Memory B cell (primary cell): ENCODE results near the gene ZSWIM4.
A peak's percentile ranks its signal among the peaks of the same experiment; 100 is the strongest.
"Not testable (repeated sequence)": the region's sequence is repeated elsewhere in the genome, so short reads cannot be mapped to it uniquely, and the experiment has no call there.

ENCODE experiments used
- ATAC-seq: fragments of 150-1000 bp; cut with Tn5 transposase; 2 replicates; pipeline ENCODE4 v1.10.0; 2021; ENCODE audit warnings: low read depth, mild to moderate bottlenecking, moderate library complexity
- DNase-seq, 2 donors: peaks; one replicate each; pipeline ENCODE4 v3.0.0; 2022; ENCODE audit warnings: low spot score in 2 of 2
- H3K27ac Mint-ChIP-seq: one replicate; pipeline ENCODE4 v1.8.0; 2022; ENCODE audit warnings: mild to moderate bottlenecking, moderate library complexity, mixed read lengths
- H3K27me3 Mint-ChIP-seq: one replicate; pipeline ENCODE4 v1.8.0; 2022; ENCODE audit warnings: mixed read lengths
- H3K36me3 Mint-ChIP-seq: one replicate; pipeline ENCODE4 v1.8.0; 2022; ENCODE audit warnings: mild to moderate bottlenecking, mixed read lengths
- H3K4me1 Mint-ChIP-seq: one replicate; pipeline ENCODE4 v1.8.0; 2022; ENCODE audit warnings: mixed read lengths
- H3K4me3 Mint-ChIP-seq: one replicate; pipeline ENCODE4 v1.8.0; 2022; ENCODE audit warnings: mild to moderate bottlenecking, moderate library complexity, mixed read lengths
- H3K9me3 Mint-ChIP-seq: one replicate; pipeline ENCODE4 v1.8.0; 2022; ENCODE audit warnings: mixed read lengths

The ZSWIM4 gene

DNA sequence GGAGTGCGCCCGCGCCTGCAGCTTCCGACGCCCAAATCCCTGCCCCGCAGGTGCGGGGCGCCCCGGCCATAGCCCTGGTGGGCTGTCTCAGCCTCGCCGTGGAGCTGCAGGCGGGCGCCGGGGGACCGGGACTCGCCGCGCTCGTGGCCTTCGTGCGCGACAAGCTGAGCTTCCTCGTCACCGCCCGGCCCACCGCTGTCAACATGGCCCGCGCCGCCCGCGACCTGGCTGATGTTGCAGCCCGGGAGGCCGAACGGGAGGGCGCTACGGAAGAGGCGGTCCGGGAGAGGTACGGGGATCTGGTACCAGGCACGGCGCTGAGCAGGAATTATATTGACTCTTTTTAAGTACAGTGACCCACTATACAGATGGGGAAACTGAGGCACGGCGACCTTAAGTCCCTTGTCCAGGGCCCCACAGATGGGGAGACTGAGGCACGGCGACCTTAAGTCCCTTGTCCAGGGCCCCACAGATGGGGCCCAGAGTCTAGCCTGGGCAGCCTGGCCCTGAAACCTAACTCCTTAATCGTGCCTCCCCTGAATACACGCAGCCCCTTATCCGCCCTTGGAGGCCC is 30.3 kb upstream of the ZSWIM4 start:
- Mint-ChIP-seq H3K4me3 (peak overlapping the region; percentile 86), H3K36me3 (peaks cover 6% of the 10 kb centered on the region), H3K9me3 (no peaks in the 10 kb centered on the region), H3K4me1 (peaks cover 12% of the 10 kb centered on the region), H3K27ac (peak overlapping the region; percentile 85), H3K27me3 (no peaks in the 10 kb centered on the region)
- DNase-seq (peak; percentile 17 to 43), ATAC-seq (peak; percentile 74)

DNA sequence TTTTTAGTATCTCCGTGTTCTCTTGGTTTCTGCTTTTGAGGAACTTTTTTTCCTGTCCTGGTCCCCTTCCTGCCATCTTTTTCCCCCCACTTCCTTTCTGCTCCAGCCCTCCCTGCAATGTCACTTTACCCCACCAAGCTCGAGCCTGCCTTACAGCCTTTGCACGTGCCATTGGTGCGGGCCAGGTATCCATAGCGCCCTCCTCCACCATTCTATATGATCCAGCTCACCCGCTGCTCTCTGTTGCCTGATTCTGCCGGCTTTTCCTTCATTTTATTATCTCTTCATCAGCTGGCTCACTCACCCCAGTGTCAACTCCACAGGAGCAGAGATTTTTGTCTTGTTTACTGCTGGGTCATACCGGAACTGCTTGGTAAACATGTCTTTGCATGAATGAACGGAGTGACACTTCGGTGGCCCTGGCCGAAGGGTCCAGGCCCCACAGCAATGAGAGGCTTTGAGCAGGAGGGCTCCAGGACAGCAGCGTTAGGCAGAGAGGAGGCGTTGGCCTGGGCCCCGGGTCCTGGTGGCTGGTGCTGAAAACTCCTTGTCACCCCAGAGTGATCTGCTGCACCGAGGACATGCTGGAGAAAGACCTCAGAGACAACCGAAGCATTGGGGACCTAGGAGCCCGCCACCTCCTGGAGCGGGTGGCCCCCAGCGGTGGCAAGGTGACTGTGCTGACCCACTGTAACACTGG is 29.7 kb upstream of the ZSWIM4 start:
- Mint-ChIP-seq H3K4me1 (peaks cover 12% of the 10 kb centered on the region), H3K4me3 (peak overlapping the region; percentile 86), H3K36me3 (peaks cover 7% of the 10 kb centered on the region), H3K27me3 (no peaks in the 10 kb centered on the region), H3K27ac (peak overlapping the region; percentile 85), H3K9me3 (no peaks in the 10 kb centered on the region)
- ATAC-seq (no peak), DNase-seq (no peak)

DNA sequence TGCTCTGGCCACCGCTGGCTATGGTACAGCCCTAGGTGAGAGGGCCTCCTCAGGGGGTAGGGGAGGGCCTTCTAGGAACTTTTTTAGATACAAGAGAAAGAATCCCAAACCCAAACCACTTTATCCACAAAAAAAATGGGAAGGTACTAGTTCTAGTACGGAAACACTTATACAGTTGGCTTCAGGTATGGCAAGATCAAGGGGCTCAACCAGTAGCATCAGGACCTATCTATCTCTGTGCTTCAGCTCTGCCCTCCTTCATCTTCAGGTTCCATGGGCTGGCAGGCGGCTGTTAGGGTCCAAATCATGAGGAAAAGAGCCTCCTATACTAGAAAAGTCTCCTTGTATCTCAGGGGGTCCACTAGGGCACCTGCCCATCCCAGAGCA is 29.2 kb upstream of the ZSWIM4 start:
- peak overlapping the region; percentile 85 for H3K27ac Mint-ChIP-seq
- H3K36me3 Mint-ChIP-seq: peaks cover 7% of the 10 kb centered on the region

DNA sequence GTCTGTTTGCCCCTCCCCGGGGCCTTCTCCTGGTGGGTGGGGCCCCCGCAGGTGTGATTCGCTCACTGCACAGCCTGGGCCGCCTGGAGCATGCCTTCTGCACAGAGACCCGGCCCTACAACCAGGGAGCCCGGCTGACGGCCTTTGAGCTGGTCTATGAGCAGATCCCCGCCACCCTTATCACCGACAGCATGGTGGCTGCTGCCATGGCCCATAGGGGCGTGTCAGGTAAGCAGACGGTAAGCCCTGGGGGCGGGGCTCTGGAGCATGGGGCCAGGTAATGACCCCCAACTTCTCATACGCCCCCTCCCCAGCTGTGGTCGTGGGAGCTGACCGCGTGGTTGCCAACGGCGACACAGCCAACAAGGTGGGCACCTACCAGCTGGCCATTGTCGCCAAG is 26.7 kb upstream of the ZSWIM4 start:
- Mint-ChIP-seq H3K9me3 (no peaks in the 10 kb centered on the region), H3K4me1 (peaks cover 12% of the 10 kb centered on the region), H3K27ac (no peak overlapping the region), H3K36me3 (peaks cover 5% of the 10 kb centered on the region), H3K4me3 (no peak overlapping the region), H3K27me3 (no peaks in the 10 kb centered on the region)
- ATAC-seq (no peak), DNase-seq (no peak)

More for the DNA sequence above, 29.2 kb upstream of the ZSWIM4 start:
- no peaks in the 10 kb centered on the region for H3K27me3 Mint-ChIP-seq
- H3K9me3 Mint-ChIP-seq: no peaks in the 10 kb centered on the region
- no peak for DNase-seq
- ATAC-seq: no peak
- H3K4me3 Mint-ChIP-seq: peak overlapping the region; percentile 22
- H3K4me1 Mint-ChIP-seq: peaks cover 12% of the 10 kb centered on the region

DNA sequence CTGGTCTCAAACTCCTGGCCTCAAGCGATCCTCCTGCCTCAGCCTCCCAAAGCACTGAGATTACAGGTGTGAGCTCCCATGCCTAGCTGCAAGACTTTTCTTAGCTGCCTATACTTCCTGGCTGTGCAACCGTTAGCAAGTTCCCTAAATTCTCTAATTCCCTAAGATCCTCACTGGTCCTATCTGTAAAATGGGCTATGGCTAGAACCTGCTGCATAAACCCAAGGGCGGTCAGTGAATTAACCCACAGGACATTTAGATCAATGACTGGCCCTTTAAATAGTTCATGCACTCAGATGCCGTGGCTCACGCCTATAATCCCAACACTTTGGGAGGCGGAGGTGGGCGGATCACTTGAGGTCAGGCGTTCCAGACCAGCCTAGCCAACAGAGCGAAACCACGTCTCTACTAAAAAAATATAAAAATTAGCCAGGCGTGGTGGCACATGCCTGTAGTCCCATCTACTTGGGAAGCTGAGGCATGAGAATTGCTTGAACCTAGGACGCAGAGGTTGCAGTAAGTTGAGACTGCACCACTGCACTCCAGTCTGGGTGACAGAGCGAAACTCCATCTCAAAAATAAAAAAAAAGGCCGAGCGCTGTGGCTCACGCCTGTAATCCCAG is 25.1 kb upstream of the ZSWIM4 start:
- Mint-ChIP-seq H3K27me3 (no peaks in the 10 kb centered on the region), H3K9me3 (no peaks in the 10 kb centered on the region), H3K4me3 (no peak overlapping the region), H3K36me3 (peaks cover 7% of the 10 kb centered on the region), H3K27ac (no peak overlapping the region), H3K4me1 (peaks cover 21% of the 10 kb centered on the region)
- ATAC-seq (no peak), DNase-seq (no peak)

DNA sequence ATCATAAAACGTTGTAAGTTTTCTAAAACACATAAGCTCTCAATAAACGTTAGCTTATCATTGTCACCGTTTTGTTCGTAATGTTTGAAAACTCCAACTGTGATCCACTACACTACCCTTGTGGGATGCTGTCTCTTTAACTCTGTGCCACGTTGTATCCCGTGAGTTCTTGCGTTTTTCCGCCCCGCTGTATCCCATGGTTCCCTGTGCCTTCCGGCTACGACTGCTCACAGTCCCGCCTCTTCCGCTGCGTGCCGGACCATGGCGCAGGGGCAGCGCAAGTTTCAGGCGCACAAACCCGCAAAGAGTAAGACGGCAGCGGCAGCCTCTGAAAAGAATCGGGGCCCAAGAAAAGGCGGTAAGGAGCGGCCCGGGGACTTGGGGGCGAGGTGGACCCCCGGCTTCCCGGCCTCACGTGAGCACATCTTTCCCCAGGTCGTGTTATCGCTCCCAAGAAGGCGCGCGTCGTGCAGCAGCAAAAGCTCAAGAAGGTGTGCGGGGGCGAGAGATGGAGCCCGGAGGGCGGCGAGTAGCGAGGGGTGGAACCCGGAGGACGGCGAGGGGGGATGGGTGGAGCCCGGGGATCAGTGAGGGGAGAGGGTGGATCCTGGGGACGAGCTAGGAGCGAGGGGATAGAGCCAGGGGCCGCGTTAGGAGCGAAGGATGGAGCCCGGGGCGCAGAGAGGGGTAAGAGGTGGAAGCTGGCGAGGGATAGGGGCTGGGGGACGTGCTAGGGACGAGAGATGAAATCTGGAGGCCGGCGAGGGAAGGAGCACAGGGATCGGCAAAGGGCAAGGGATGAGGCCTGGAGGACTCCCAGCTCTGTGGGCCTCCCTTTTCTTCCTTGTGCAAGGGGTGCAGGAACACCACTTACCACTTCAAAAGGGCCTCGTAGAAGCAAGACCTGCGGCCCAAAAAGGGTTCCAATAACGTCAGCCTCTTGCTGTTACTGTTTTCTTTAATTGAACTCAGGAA is 20.7 kb upstream of the ZSWIM4 start, which contains the start of gene C19orf53:
Gene C19orf53 (plus strand): TSS at position 240 of the 975 bp plus-strand sequence. CDS start 22 bp downstream, at position 262.
- DNase-seq (peak; percentile 75 to 77), ATAC-seq (peak; percentile 99)
- H3K27me3 Mint-ChIP-seq: no peaks in the 10 kb centered on the region
- peaks cover 16% of the 10 kb centered on the region for H3K36me3 Mint-ChIP-seq
- H3K27ac Mint-ChIP-seq: peak within 1 kb of the TSS; percentile 93
- peak within 1 kb of the TSS; percentile 98 for H3K4me3 Mint-ChIP-seq
- no peaks in the 10 kb centered on the region for H3K9me3 Mint-ChIP-seq
- H3K4me1 Mint-ChIP-seq: peaks cover 27% of the 10 kb centered on the region

DNA sequence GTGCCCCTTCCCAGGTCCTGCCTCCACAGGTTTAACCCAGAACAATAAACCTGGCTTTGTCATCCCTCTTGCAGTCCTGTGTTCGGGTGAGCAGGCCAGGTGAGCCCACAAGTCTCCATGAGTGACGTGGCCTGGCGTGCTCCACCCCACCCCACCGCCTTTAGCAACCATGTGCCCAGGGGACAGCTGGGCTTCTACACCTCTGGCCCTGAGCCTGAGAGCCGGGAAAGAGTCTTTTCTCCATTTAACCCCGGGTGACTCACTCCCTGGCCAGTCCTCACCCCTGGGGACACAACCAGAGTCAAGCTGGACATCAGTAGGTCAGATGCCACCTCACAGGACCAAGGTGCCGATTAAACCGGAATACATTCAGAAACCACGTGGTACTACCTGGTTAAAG is 16.8 kb upstream of the ZSWIM4 start:
- H3K36me3 Mint-ChIP-seq: peaks cover 11% of the 10 kb centered on the region
- no peaks in the 10 kb centered on the region for H3K27me3 Mint-ChIP-seq
- ATAC-seq (no peak), DNase-seq (no peak)
- H3K4me1 Mint-ChIP-seq: peaks cover 32% of the 10 kb centered on the region
- no peaks in the 10 kb centered on the region for H3K9me3 Mint-ChIP-seq
- H3K4me3 Mint-ChIP-seq: no peak overlapping the region
- no peak overlapping the region for H3K27ac Mint-ChIP-seq

DNA sequence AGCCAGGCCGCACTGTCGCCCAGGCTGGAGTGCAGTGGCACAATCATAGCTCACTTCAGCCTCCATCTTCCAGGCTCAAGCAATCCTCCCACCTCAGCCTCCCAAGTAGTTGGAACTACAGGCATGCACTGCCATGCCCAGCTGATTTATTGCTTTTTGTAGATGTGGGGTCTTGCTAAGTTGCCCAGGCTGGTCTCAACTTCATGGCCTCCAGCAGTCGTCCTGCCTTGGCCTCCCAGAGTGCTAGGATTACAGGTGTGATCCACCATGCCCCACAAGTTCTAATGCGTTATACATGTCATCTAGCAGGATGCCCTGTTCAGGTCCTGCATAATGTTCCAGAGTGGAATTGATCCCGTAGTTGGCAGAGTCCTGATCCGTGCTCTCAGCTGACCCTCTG is 16.4 kb upstream of the ZSWIM4 start:
- Mint-ChIP-seq H3K27ac (no peak overlapping the region), H3K4me3 (no peak overlapping the region), H3K36me3 (peaks cover 11% of the 10 kb centered on the region), H3K4me1 (peaks cover 36% of the 10 kb centered on the region), H3K27me3 (no peaks in the 10 kb centered on the region), H3K9me3 (no peaks in the 10 kb centered on the region)
- DNase-seq (no peak), ATAC-seq (no peak)

DNA sequence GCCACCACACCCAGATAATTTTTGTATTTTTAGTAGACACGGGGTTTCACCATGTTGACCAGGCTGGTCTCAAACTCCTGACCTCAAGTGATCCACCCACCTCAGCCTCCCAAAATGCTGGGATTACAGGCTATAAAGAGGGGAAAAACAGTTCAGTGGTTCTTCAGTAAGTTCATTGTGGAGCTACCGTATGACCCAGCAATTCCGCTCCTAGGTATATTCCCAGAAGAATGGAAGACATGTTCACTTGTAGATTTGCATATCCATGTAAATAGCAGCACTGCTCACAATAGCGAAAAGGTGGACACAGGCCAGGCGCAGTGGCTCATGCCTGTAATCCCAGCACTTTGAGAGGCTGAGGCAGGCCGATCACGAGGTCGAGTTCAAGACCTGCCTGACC is 15.4 kb upstream of the ZSWIM4 start:
- not testable (repeated sequence) for H3K27ac Mint-ChIP-seq, H3K27me3 Mint-ChIP-seq, H3K4me3 Mint-ChIP-seq, H3K36me3 Mint-ChIP-seq, DNase-seq, H3K9me3 Mint-ChIP-seq, ATAC-seq
- peaks cover 30% of the 10 kb centered on the region for H3K4me1 Mint-ChIP-seq

DNA sequence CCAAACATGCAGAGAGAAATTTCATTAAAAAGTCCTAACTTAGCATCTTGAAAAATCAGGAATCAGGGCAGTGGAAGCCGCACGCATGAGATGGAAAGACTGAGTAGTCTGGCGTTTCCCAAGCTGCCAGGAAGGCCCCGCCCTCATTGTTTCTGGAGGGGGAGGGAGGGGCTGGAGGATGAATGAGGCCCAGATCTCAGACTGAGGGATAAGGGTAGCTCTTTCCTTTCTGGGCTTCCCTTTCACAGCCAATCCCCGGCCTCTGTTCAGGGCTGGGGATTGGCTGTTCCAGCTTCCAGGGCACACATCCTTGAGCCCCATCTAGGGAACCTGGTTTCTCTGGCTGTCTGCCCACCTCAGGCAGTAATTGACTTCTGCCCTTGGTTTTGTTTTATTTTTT is 13.7 kb upstream of the ZSWIM4 start:
- ATAC-seq (no peak), DNase-seq (no peak)

DNA sequence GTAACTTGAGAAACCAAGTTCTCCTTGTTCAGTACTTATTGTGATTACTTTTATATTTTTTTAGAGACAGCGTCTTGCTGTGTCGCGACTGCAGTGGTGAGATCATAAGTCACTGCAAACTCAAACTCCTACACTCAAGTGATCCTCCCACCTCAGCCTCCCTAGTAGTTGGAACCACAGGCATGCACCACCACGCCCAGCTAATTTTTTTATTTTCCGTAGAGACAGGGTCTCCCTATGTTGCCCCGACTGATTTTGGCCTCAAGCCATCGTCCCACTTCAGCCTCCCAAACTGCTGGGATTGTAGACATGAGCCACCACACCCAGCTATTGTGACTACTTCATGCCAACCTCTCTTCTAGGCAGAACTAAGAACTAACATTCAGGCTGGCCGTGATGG is 12.7 kb upstream of the ZSWIM4 start:
- H3K4me3 Mint-ChIP-seq: no peak overlapping the region
- H3K9me3 Mint-ChIP-seq: no peaks in the 10 kb centered on the region

More for the DNA sequence above, 13.7 kb upstream of the ZSWIM4 start:
- Mint-ChIP-seq H3K27ac (no peak overlapping the region), H3K36me3 (peaks cover 6% of the 10 kb centered on the region), H3K9me3 (no peaks in the 10 kb centered on the region), H3K4me1 (peaks cover 19% of the 10 kb centered on the region), H3K27me3 (no peaks in the 10 kb centered on the region), H3K4me3 (no peak overlapping the region)

DNA sequence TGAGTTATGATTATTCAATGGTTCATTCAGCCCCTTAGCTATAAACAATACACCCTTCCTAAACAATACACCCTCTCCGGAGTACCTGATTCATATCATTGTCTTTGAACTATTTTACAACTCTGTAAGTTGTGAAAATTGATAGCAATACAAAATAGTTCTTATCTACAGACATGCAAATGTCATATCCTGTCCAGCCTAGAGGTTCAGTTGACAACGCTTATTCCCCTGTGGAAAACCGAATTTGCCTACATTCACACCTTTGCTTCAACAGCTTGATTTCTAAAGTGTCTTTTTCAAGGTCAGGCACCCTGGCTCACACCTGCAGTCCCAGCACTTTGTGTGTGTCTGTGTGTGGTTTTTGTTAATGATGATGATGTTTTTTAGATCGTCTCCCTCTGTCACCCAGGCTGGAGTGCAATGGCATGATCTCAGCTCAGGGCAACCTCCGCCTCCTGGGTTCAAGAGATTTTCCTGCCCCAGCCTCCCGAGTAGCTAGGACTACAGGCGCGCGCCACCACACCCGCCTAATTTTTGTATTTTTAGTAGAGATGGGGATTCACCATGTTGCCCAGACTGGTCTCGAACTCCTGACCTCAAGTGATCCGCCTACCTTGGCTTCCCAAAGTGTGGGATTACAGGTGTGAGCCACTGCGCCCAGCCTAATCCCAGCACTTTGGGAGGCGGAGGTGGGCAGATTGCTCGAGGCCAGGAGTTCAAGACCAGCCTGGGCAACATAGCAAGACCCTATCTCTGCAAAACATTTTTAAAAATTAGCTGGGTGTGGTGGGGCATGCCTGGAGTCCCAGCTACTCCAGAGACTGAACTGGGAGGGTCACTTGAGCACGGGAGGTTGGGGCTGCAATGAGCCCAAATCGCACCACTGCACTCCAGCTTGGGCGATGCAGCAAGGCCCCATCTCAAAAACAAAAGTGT is 11.4 kb upstream of the ZSWIM4 start:
- no peaks in the 10 kb centered on the region for H3K27me3 Mint-ChIP-seq
- H3K36me3 Mint-ChIP-seq: peaks cover 4% of the 10 kb centered on the region
- peak overlapping the region; percentile 72 for H3K27ac Mint-ChIP-seq
- DNase-seq (no peak), ATAC-seq (peak; percentile 59)
- H3K9me3 Mint-ChIP-seq: no peaks in the 10 kb centered on the region
- peaks cover 22% of the 10 kb centered on the region for H3K4me1 Mint-ChIP-seq
- no peak overlapping the region for H3K4me3 Mint-ChIP-seq

More for the DNA sequence above, 12.7 kb upstream of the ZSWIM4 start:
- DNase-seq (no peak), ATAC-seq (no peak)
- Mint-ChIP-seq H3K36me3 (peaks cover 4% of the 10 kb centered on the region), H3K4me1 (peaks cover 18% of the 10 kb centered on the region), H3K27me3 (no peaks in the 10 kb centered on the region), H3K27ac (no peak overlapping the region)
